Femur (tissue), 1 donor: ENCODE measurements around the gene CPNE5.

Experiments used
- DNase-seq: peaks from one replicate; pipeline ENCODE4 v3.0.0-alpha.2; 2017

The CPNE5 gene

GRCh38 chr6:36695414-36695813 is 143.8 kb downstream of the CPNE5 start:
- DNase-seq, result no peak

GRCh38 chr6:36694616-36695015 is 144.6 kb downstream of the CPNE5 start:
- DNase-seq, result no peak

GRCh38 chr6:36692861-36693702 is 146.2 kb downstream of the CPNE5 start:
- DNase-seq, result peak; percentile 65

GRCh38 chr6:36692220-36692619 is 147.0 kb downstream of the CPNE5 start:
- no peak for DNase-seq

- DNase-seq, result no peak
These were observed 147.6 kb downstream of the CPNE5 start for GRCh38 chr6:36691612-36692011.

- DNase-seq, result no peak
These were observed 148.2 kb downstream of the CPNE5 start for GRCh38 chr6:36691011-36691410.
